ENCODE results near the gene FGF1. TPM values are rescaled to one million over a fixed set of nuclear protein-coding genes. Genes with fewer than 3 reads are reported as not detected.
"Not testable (repeated sequence)": the region's sequence is repeated elsewhere in the genome, so short reads cannot be mapped to it uniquely, and the experiment has no call there.

Gene FGF1
- polyA plus RNA-seq, 3 donors: 24.2 to 28.8 (median 28.3) TPM

DNA sequence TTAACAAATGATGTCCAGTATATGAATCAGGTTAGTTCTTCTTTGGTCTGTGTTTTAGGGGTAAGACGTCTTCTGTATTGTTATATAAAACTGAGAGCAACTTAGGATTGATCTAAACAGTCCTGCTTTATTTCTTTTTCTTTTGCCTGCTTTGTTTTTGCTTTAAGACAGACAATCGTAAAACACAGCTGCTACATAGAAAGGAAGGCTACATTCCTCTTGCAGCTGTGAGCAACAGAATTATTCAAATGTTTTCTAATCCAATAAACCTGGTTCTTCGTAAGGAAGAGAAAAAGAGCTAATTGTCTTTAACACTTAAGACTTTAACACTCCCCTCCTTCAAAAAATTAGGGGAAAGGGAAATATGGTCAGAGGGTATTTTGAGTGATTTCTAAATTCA, 14.6 kb downstream of the FGF1 start:
- DNase-seq (ENCODE audit: low read depth in 3 of 3, low spot score in 2 of 3): peak in 1 of 3 donors; percentile 29

DNA sequence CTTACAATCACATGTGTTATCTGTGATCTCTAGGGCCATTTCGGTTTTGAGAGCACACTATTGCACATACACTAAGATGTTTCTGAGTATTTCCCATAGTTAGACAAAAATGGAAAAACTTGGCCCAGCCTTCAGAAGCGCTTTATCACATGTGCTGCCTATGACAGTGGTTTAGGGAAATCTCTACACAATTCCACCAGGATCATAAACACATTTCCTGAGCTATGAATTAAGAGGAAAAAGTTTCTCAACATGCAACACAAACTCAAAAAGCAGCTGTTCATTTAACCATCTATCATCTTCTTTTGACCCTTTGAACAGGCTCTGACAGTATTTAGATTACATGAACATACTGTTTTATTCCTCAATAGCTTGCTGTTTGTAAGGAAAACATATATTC, 15.1 kb downstream of the FGF1 start:
- DNase-seq (ENCODE audit: low read depth in 3 of 3, low spot score in 2 of 3): peak in 2 of 3 donors; percentile 23 to 38

DNA sequence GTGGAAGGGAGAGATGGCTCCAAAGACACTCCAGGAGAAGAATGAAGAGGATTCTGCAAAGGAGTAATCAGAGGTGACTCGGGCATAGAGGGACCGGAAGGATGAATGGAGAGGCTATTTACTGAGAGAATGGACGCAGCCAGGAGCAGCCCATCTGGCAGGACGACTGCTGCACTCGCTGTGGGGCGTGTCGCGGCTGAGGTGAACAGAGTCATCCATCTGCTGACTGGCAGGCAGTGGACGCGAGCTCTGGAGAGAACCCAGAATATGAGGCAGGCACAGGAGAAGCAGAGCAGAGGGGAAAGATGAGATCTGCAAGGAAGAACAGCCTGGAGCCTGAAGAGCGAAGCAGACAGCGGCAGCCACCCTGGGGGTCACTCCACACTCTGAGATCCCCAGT, 16.4 kb downstream of the FGF1 start:
- DNase-seq (ENCODE audit: low read depth in 3 of 3, low spot score in 2 of 3): no peak

DNA sequence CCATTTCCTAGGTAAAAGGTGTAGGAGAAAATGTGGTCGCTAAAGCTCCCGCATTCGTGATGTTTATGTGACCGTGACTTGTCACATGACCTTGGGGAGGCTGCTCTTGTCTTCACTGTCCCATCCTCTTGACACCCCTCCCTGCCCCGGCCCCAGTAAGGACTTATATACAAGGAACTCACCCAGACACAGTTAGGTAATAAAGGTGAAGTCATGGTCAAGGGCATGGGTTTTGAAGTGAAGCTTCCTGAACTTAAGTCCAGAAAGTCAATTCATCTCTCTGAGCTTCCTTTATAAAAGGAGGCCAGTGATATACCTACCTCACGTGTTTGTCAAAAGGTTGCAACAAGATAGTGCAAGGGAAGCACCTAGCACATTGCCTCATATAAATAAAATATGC, 17.6 kb downstream of the FGF1 start:
- no peak for DNase-seq (ENCODE audit: low read depth in 3 of 3, low spot score in 2 of 3)

DNA sequence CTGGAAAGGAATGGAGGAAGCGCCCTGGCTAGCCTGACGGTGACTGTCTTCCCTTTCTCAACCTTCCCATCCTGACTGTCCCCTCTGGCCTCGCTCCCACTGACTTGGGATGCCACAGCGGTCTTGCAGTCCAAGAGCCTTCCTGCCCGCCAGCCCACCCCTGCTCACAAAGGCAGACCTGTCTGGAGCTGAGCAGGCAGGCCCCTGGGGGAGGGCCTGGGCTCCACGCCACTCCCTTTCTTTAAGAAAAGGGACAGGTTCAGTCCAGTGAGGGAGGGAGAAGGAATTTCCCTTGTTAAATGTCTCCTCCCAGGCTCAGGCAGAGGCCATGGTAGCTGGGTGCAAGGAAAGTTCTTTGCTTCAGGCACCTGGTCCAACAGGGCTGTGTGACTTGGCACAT, 18.1 kb downstream of the FGF1 start:
- DNase-seq (ENCODE audit: low read depth in 3 of 3, low spot score in 2 of 3): no peak

DNA sequence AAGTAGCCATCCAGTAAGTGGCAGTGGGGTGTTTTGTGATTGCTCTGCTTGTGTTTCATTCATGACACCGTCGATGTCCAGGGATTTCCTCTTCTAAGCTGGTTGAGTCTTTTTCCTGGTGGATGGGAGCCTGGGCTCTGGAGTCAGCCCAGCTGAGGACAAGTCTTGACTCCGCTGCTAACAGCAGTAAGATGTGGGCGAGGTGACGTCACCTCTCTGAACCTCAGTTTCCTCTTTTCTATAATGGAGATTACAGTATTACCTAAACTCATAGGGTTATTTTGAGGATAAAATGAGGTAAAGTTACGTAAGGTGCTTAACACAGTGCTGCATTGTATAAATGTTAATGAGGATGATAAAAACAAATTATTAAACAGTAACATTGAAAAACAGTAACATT, 21.3 kb downstream of the FGF1 start:
- DNase-seq (ENCODE audit: low read depth in 3 of 3, low spot score in 2 of 3): no peak

DNA sequence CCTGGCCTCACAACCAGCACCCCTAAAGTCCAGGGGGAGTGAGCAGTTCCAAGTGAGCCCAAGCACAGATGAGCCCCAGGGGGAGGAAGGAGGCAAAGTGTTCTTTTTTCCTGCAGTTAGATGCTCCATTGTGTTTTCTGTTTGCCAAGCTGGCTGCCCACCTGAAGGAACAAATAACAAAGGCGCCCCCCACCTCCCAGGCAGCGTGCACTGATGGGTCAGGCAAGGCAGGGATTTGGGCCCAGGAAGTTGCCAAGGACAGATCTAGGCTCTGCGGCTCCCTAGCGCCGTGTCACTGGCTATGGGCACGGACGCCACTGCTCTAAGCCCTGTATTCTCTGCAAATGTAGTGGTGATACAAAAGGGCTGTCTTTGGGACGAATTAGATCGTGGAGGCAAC, 21.8 kb downstream of the FGF1 start:
- DNase-seq (ENCODE audit: low read depth in 3 of 3, low spot score in 2 of 3): no peak

DNA sequence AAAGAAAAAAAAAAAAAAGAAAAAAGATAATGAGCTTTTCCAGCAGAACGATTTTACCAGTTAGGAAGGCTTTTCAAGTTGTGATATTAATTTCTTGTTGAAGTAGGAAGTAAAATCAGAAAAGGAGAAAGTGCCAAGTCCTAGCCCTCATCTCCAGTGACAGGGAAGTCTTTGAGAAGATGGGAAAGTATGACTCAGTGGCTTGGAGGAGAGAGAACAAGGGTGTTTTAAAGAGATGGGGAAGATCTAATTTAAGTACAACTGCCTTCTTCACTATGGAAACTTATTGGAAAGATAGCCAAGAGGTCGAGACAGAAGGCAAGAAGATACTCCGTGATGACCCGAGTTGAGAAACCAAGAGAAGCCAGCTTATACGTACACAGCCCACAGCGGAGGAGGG, 22.6 kb downstream of the FGF1 start:
- DNase-seq (ENCODE audit: low read depth in 3 of 3, low spot score in 2 of 3): no peak

DNA sequence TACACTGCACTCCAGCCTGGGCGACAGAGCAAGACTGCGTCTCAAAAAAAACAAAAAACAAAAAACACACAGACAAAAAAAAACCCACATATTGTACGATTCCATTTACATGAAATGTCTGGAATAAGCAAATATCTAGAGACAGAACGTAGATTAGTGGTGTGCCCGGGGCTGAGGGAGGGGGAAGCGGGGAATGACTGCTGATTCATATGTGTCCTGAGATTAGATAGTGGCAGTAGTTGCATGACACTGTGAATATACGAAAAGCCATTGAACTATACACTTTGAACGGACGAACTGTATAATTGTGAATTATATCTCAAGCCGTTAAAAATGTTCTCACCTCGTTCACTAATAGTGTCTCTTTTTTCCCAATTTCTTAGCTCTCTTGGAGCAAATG, 23.9 kb downstream of the FGF1 start:
- DNase-seq (ENCODE audit: low read depth in 3 of 3, low spot score in 2 of 3): no peak

DNA sequence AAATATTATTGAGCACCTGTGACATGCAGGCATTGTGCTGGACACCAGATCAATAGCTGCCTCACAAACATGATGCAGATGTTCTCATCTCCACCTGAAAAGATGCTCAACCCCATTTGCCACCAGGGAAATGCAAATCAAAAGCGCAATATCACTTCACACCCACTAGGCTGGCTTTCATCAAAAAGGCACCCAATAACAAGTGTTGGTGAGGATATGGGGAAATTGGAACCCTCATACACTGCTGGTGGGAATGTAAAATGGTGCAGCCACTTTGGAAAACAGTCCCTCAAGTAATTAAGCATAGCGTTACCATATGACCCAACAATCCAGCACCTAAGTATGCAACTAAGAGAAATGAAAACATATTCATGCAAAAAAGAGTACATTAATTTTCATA, 24.7 kb downstream of the FGF1 start:
- no peak for DNase-seq (ENCODE audit: low read depth in 3 of 3, low spot score in 2 of 3)

DNA sequence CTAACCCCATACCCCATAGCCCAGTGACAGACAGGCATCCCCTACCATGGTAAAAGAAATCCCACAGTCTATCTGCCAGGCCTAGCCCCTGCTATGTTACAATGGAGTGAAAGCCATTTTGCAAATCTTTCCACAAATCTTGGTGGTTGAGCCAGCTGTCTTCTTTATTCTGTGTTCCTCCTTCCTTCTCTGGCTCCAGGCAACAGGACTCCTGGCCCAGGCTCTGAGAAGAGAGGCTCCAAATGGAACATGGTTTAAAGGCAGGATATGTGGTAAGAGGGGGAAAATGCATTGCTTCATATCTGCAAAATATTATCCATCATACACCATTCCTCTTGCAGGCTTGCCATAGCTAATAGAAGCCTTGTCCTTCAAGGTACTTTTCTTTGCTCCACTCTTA, 25.2 kb downstream of the FGF1 start:
- no peak for DNase-seq (ENCODE audit: low read depth in 3 of 3, low spot score in 2 of 3)

DNA sequence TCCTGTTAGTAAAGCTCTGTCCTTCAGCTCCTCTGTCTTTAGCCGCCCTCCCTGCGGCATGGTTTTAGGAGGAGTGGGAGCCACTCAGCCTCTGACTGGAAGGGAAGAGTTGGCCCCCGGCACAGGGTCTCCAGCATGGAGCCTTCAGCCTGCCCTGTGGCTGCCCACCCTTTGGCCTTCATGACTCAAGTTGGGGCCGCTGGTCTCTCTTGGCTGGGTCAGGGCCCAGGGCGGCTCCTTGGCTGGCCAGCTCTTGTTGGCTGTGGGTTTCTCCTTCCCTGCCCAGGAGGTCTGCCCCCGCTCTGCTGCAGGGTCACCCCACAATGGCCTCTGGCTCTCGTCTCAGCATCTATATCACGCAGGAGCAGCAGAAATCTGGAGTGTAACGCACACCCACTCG, 25.7 kb downstream of the FGF1 start:
- no peak for DNase-seq (ENCODE audit: low read depth in 3 of 3, low spot score in 2 of 3)

DNA sequence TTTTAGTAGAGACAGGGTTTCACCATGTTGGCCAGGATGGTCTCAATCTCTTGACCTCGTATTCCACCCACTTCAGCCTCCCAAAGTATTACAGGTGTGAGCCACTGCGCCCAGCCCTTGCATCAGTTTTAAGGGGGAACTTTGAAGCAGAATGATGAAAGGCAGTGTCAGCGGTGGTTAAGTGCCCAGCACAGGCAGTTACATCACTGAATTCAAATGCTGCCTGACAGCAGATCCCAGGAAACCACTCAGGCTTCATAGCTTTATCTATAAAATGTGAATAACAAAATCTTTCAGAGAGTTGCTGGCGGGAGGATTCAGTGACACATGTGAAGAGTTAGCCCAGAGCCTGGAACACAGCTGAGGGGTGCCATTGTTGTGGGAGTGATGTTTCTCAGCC, 26.5 kb downstream of the FGF1 start:
- DNase-seq (ENCODE audit: low read depth in 3 of 3, low spot score in 2 of 3): no peak

DNA sequence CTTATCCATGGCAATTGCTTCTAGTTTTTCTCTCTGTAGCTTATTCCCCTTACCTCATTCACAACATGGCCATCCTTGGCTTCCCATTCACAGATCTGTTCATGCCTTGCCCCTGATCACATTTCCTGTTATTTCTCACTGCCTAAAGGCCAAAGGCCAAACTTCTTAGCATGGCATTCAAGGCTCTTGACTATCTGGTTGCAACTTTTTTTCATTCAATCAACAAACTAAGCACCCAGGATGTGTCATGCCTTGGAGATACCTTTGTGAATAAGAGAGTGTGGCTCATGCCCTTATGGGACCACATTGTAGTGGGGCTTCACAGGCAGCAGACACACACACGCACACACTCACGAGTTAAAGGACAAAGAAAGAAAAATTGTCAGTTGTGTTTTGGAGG, 27.6 kb downstream of the FGF1 start:
- DNase-seq (ENCODE audit: low read depth in 3 of 3, low spot score in 2 of 3): no peak

DNA sequence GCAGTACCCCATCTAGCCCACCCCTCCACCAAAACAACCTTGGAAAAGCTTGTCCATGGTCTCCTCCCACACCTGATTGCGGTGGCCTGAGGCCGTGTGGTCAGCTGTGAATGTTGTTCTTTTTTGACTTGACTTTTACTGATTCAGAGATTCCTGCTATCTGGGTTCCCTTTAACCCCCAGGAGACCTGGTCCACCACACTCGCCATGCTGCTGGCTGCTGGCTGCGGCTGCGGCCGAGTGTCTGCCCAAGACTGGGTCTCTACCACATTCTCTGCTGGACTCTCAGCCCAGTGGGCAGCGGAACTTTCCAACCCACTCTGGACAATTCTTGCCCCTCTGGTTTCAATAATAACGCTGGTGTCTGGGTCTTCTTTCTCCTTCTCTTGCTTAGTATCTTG, 28.4 kb downstream of the FGF1 start:
- no peak for DNase-seq (ENCODE audit: low read depth in 3 of 3, low spot score in 2 of 3)

DNA sequence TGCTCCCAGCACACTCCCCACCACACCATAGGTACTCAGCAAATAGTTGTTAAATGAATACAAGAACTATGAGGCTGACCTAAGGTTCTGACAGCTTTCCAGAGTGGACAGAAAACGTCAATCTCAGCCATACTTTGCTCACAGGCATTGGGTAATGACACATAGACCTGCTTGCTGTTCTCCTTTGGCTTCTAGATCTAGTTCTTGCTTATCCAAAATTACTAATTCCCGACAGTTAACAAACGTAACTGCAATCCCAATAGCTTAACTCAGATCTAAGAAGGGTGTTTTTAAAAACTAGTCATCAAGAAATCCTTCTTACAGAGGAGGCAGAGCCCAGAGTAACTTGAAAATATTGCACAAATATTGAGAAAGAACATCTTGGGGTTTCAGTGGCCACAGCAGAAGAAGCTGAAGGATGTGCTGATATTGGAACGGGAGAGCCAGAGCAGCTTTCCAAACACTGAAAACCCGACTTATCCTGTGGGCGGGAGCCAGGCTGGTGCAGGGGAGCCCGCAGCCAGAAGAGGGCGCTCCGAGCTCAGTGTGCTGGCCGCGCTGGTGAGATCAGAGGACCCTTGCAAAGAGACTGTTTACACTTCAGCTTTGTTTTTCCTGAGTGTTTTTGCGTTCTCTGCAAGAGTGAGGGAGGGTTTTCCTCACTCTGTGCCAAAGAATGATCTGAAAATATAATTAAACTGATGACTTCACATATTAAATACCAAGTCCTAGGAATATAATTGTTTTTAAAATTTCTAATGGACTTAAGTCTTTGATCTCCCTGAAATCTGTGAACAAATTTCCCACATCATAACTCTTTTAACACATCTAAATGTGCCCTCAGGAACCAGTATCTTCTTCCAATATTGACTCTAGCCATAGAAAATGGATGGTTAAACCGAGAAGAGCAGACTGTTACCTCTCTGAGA, 30.3 kb downstream of the FGF1 start:
- peak; percentile 52 to 69 (median 59) for DNase-seq (ENCODE audit: low read depth in 3 of 3, low spot score in 2 of 3)

DNA sequence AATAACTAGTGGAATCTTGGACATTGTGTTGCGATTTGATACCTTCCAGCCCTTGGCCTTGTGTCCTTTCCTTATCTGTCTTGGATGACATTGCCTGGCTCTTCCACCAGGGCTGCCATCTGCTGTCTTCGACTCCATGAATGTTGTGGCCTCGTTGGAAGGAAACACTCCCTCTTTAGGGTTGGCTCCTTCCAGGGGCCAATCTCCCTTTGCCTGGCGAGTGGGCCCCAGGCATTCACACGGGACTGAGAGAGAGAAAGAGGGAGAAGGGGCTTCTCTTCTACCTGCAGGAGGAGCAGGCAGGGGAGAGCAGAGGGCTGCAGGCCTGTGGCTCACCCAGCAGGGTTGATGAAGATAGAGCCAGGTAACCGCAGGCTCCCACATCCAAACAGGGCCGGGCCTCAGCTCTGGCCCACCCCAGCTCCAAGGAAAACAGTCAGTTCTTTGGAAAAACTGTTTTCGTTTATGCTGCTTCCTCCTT, 31.3 kb downstream of the FGF1 start:
- DNase-seq (ENCODE audit: low read depth in 3 of 3, low spot score in 2 of 3): no peak

DNA sequence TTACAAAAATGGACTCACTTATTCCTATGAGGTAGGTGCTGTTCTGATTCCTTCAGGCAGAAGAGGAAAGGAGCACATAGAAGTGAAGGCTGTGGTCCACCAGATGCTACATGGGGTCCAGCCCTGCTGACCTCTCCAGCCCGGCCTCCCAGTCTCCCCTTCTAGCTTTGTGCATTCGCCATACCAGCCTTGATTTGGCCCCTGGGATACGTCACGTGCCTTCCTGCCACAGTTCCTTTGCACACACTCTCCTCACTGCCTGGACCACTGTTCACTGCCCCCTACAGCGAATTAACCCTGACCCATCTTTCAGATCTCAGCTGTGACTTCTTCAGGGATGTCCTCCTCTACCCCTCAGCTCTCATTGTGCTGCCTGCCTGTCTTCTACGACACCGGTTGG, 32.6 kb downstream of the FGF1 start:
- DNase-seq (ENCODE audit: low read depth in 3 of 3, low spot score in 2 of 3): no peak

DNA sequence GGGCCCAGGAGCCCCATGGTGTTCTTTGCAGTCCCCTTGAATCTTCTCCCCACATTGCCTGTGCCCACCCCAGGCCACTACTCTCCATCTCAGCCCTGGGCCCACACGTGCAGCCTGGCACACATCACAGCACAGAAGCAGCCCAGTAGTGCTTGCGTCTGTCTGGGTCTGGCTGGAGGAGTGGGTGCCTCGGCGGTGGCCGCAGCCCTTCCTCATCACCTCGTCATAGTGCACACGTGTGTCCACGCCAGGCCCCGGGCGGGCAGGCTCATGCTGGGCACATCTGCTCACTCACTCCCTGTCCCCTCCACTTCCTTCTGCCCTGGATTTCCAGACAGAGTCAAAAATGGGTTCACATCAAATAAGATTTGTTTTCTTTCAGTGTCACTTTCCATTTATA, 33.3 kb downstream of the FGF1 start:
- DNase-seq (ENCODE audit: low read depth in 3 of 3, low spot score in 2 of 3): no peak

DNA sequence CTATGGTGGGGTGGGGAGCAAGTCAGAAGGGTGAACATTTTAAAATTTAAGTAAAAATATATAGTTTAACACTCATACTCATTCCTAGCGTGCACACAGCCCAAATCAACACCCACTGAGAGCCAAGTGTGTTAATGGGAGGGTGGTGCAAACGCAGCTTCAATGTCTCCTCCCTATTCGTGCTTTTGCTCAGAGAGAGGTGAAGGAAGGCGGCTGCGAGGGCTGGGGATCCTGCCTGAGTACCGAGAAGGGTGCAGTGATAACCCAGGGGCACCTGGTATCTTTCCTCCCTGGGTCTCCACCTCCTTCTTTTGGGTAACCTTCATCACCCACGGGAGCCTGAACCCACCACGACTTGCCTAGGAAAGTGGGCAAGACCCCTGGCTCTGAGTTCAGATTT, 35.0 kb downstream of the FGF1 start:
- no peak for DNase-seq (ENCODE audit: low read depth in 3 of 3, low spot score in 2 of 3)

DNA sequence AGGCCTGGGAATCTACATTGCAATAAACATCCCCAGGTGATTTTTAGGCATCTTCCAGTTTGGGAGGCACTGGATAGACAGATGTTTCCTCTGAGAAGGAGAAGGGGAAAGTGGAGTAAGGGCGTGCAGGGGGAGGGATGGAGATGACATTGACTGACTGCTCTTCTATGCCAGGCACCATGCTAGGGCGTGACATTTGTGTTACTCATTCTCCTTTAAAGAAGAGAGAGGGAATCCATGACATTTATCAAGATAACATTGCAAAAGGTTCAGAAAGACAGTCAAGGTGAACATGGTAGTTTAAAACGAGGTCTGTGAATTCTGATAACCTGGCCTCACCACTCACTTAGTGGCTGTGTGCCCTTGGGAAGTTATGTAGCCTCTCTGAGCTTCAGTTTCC, 35.8 kb downstream of the FGF1 start:
- no peak for DNase-seq (ENCODE audit: low read depth in 3 of 3, low spot score in 2 of 3)

DNA sequence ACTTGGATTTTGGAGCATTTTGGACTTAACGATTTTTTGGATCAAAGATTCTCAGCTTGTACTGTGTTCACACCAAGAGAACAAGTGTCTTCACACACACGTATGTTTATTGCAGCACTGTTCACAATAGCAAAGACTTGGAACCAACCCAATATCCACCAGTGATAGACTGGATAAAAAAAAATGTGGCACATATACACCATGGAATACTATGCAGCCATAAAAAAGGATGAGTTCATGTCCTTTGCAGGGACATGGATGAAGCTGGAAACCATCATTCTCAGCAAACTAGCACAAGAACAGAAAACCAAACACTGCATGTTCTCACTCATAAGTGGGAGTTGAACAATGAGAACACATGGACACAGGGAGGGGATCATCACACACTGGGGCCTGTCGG, 37.8 kb downstream of the FGF1 start:
- DNase-seq (ENCODE audit: low read depth in 3 of 3, low spot score in 2 of 3): not testable (repeated sequence)

DNA sequence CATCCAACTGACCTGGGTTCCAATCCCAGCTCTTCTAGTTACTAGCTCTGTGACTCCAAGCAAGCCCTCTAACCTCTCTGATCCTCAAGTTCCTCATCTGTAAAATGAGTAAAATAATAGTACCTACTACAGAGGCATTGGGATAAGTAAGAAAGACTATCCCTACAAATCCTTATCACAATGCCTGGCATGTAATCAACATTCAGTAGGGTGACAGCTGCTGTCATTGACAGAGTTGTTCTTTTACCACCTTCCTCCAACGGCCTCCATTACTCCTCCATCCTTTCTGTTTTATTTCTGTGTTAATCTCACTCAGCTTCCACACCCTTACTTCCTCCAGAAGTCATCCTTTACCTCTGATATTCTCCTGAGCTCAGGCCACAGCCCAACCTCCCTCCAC, 40.4 kb downstream of the FGF1 start:
- DNase-seq (ENCODE audit: low read depth in 3 of 3, low spot score in 2 of 3): no peak

All from right renal cortex interstitium (tissue), 3 donors.